ENCODE measurements around the gene REP15. TPM values are rescaled to one million over a fixed set of nuclear protein-coding genes. Genes with fewer than 3 reads are reported as not detected.

REP15 gene
- polyA plus RNA-seq, 3 donors, result not detected

DNA sequence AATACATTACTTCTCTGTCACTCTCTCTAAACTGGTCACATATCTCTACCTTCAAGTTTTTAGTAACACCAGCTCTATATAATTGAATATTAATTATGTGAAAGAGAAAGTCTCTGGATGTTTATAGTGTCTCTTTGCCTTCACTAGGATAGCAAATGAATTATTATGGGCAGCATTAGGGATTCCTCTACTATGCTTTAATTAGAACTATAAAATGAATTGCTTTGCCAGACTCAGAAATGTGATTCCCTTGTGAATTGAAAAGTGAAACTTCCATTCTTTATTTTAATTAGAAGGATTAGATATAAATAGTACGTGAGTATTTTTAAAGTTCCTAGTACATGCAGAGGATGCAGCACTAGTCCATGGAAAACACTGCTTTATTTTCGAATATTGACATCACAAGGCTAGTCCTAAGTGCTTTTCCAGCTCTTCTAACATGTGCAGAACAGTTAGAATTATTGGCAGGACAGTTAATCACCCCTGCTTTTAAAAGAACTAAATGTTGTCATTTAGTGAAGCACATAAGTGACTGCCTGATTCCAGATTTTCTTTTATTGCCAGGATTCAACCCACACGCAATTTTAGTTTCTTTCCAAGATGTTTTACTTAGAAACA, 23.0 kb upstream of the REP15 start:
- no peaks in the 10 kb centered on the region for H4K20me1 ChIP-seq (ENCODE audit: insufficient read depth, low read length)
- H3K27me3 ChIP-seq (ENCODE audit: control insufficient read depth in 2 of 2, insufficient read depth in 2 of 2, low read length in 2 of 2), result no peaks in the 10 kb centered on the region
- H3K4me1 ChIP-seq (ENCODE audit: control insufficient read depth in 1 of 2, insufficient read depth in 2 of 2, low read length in 2 of 2), result peaks cover 0 to 3% of the 10 kb centered on the region in 2 donors
- Mint-ChIP-seq H3K4me3 (no peak overlapping the region), H3K4me1 (peaks cover 6% of the 10 kb centered on the region), H3K27ac (no peak overlapping the region), H3K9me3 (no peaks in the 10 kb centered on the region), H3K36me3 (peaks cover 0 to 2% of the 10 kb centered on the region in 2 donors), H3K27me3 (ENCODE audit: low read depth in 3 of 3) (peaks cover 0 to 2% (median 0%) of the 10 kb centered on the region in 3 donors)
- no peak overlapping the region for H3K4me2 ChIP-seq (replicated peaks; ENCODE audit: extremely low read depth, low read length, poor library complexity, severe bottlenecking)
- intact Hi-C loops (cut with micrococcal nuclease), result no loop called here
- no peak overlapping the region for H3K27ac ChIP-seq (ENCODE audit: low read depth in 1 of 2, low read length in 2 of 2)
- no peak overlapping the region for H3K9ac ChIP-seq (ENCODE audit: insufficient read depth, low read length, poor library complexity, severe bottlenecking)
- WGBS (ENCODE audit: insufficient coverage), result 100% methylated on average over 2 of the region's 3 CpGs
- no peak overlapping the region for H3K4me3 ChIP-seq (replicated peaks in 1 of 3; ENCODE audit: low read depth in 2 of 3, low read length in 3 of 3)
- H3K79me2 ChIP-seq (ENCODE audit: insufficient read depth, low read length), result no peaks in the 10 kb centered on the region
- H3K9me3 ChIP-seq (replicated peaks in 1 of 2; ENCODE audit: control insufficient read depth in 1 of 2, insufficient read depth in 1 of 2, low read length in 2 of 2), result no peaks in the 10 kb centered on the region
- TF ChIP-seq, protein P1, sequence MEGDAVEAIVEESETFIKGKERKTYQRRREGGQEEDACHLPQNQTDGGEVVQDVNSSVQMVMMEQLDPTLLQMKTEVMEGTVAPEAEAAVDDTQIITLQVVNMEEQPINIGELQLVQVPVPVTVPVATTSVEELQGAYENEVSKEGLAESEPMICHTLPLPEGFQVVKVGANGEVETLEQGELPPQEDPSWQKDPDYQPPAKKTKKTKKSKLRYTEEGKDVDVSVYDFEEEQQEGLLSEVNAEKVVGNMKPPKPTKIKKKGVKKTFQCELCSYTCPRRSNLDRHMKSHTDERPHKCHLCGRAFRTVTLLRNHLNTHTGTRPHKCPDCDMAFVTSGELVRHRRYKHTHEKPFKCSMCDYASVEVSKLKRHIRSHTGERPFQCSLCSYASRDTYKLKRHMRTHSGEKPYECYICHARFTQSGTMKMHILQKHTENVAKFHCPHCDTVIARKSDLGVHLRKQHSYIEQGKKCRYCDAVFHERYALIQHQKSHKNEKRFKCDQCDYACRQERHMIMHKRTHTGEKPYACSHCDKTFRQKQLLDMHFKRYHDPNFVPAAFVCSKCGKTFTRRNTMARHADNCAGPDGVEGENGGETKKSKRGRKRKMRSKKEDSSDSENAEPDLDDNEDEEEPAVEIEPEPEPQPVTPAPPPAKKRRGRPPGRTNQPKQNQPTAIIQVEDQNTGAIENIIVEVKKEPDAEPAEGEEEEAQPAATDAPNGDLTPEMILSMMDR (IDR thresholded peaks at IDR 0.05), result no peak
- no peak for DNase-seq
- no peak overlapping the region for H2AFZ ChIP-seq (ENCODE audit: insufficient read depth, low read depth, low read length, poor library complexity, severe bottlenecking)
- no peaks in the 10 kb centered on the region for H3K36me3 ChIP-seq (replicated peaks in 1 of 2; ENCODE audit: control insufficient read depth in 1 of 2, insufficient read depth in 2 of 2, low read length in 2 of 2)

DNA sequence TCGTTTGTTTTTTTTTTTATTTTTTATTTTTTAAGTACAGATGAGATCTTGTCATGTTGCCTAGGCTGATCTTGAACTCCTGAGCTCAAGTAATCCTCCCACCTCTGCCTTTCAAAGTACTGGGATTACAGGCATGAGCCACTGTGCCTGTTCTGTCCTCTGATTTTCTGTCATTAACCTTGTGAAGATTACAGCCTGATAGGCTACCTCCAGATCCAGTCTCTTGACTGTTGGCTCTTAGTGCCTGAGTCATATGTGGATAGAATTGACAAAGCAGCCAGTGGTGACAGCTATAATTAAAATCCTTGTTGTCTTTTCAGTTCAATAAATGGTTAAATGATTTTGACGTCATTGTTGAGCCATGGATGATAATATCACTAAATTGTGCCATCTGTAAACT, 21.3 kb upstream of the REP15 start:
- Histone ChIP-seq H3K4me1 (ENCODE audit: control insufficient read depth in 1 of 2, insufficient read depth in 2 of 2, low read length in 2 of 2) (no peaks in the 10 kb centered on the region), H3K27ac (ENCODE audit: low read depth in 1 of 2, low read length in 2 of 2) (no peak overlapping the region), H3K4me2 (replicated peaks; ENCODE audit: extremely low read depth, low read length, poor library complexity, severe bottlenecking) (no peak overlapping the region), H3K27me3 (ENCODE audit: control insufficient read depth in 2 of 2, insufficient read depth in 2 of 2, low read length in 2 of 2) (no peaks in the 10 kb centered on the region), H2AFZ (ENCODE audit: insufficient read depth, low read depth, low read length, poor library complexity, severe bottlenecking) (no peak overlapping the region), H4K20me1 (ENCODE audit: insufficient read depth, low read length) (no peaks in the 10 kb centered on the region), H3K4me3 (replicated peaks in 1 of 3; ENCODE audit: low read depth in 2 of 3, low read length in 3 of 3) (no peak overlapping the region), H3K79me2 (ENCODE audit: insufficient read depth, low read length) (no peaks in the 10 kb centered on the region), H3K36me3 (replicated peaks in 1 of 2; ENCODE audit: control insufficient read depth in 1 of 2, insufficient read depth in 2 of 2, low read length in 2 of 2) (no peaks in the 10 kb centered on the region), H3K9ac (ENCODE audit: insufficient read depth, low read length, poor library complexity, severe bottlenecking) (no peak overlapping the region), H3K9me3 (replicated peaks in 1 of 2; ENCODE audit: control insufficient read depth in 1 of 2, insufficient read depth in 1 of 2, low read length in 2 of 2) (no peaks in the 10 kb centered on the region)
- H3K9me3 Mint-ChIP-seq, result no peaks in the 10 kb centered on the region
- H3K4me3 Mint-ChIP-seq, result no peak overlapping the region
- no peaks in the 10 kb centered on the region for H3K4me1 Mint-ChIP-seq
- no CpG with 5 or more reads among the region's 2 CpGs for WGBS (ENCODE audit: insufficient coverage)
- DNase-seq, result no peak
- H3K27me3 Mint-ChIP-seq (ENCODE audit: low read depth in 3 of 3), result peaks cover 0 to 2% (median 2%) of the 10 kb centered on the region in 3 donors
- TF ChIP-seq, protein P1 (IDR thresholded peaks at IDR 0.05), result no peak
- no peak overlapping the region for H3K27ac Mint-ChIP-seq
- intact Hi-C loops (cut with micrococcal nuclease), result no loop called here
- peaks cover 0 to 2% of the 10 kb centered on the region in 2 donors for H3K36me3 Mint-ChIP-seq

Data from CD14-positive monocyte (primary cell).